ENCODE measurements around the gene NR5A2. TPM values are rescaled to one million over a fixed set of nuclear protein-coding genes. Genes with fewer than 3 reads are reported as not detected.

NR5A2 gene
- total and polyA plus RNA-seq, 10 of the 15 experiments (the other 5 are each of a cell fraction or from before 2014, with no cell fraction given): 0.02 to 0.60 (median 0.15) TPM; not detected in 1

- no TSS peak for BruUV-seq (replicated peaks)
- H3K79me2 ChIP-seq (ENCODE audit: control insufficient read depth, insufficient read depth, low read length): no peaks in the 10 kb centered on the region
- H3K4me3 ChIP-seq: no peak overlapping the region
- no peaks in the 10 kb centered on the region for H3K36me3 ChIP-seq (ENCODE audit: control insufficient read depth in 2 of 2, insufficient read depth in 2 of 2, low read length in 1 of 2)
- H3K9me3 ChIP-seq (replicated peaks; ENCODE audit: control insufficient read depth, insufficient read depth, low read length): no peaks in the 10 kb centered on the region
- no peak overlapping the region; the same call in 1 of the 2 replicates for H3K9ac ChIP-seq (ENCODE audit: control insufficient read depth, insufficient read depth, low read length)
- DNase-seq (ENCODE audit: low read depth, low spot score): peak; percentile 88
- intact Hi-C loops (cut with micrococcal nuclease; ENCODE audit: unreplicated experiment): loop anchor here (5.0 kb wide), 2 partner anchors 53 to 263 kb away; no protein-coding TSS in a partner anchor
- ChIA-PET SMC1A (ENCODE audit: uncharacterized antibody, unreplicated experiment) (interaction anchor here (0.6 to 3.4 kb wide), 19 partner anchors 8 to 336 kb away, joined by 3 to 26 read pairs (median 4); no protein-coding TSS in a partner anchor), POLR2A (interaction anchor here (0.5 to 1.5 kb wide), 5 partner anchors 8 to 516 kb away, joined by 3 to 8 read pairs (median 3); partner anchors contain the start of gene DDX59), CTCF (interaction anchor here (0.7 to 3.4 kb wide), 13 partner anchors 9 to 355 kb away, joined by 3 to 19 read pairs (median 4); no protein-coding TSS in a partner anchor), RAD21 (ENCODE audit: unreplicated experiment) (interaction anchor here (0.6 to 3.4 kb wide), 15 partner anchors 8 to 329 kb away, joined by 3 to 27 read pairs (median 4); no protein-coding TSS in a partner anchor)
- ATAC-seq: peak; percentile 89
- in situ Hi-C loops (cut with MboI): no loop called here
- peak overlapping the region; percentile 10; the same call in 1 of the 2 replicates for H2AFZ ChIP-seq (ENCODE audit: control insufficient read depth, low read depth, low read length)
- H3K4me1 ChIP-seq (ENCODE audit: control insufficient read depth, insufficient read depth, low read length): peaks cover 41% of the 10 kb centered on the region
- peak overlapping the region; percentile 77 for H3K27ac ChIP-seq (ENCODE audit: control insufficient read depth, insufficient read depth)
- H3K27me3 ChIP-seq (replicated peaks in 1 of 2; ENCODE audit: control insufficient read depth in 2 of 2, insufficient read depth in 2 of 2, low read length in 1 of 2): no peaks in the 10 kb centered on the region
- FAIRE-seq: peak; percentile 82
- H3K4me2 ChIP-seq (ENCODE audit: control insufficient read depth, insufficient read depth): 0 out of 2 replicates have a peak overlapping the region, but pooled peaks have one; percentile 23
- no peaks in the 10 kb centered on the region for H4K20me1 ChIP-seq (ENCODE audit: control insufficient read depth, insufficient read depth)
- peak; percentile 28; the same call in 1 of the 2 replicates for TF ChIP-seq LARP7 (IDR thresholded peaks at IDR 0.05)
- TF ChIP-seq NFIC (IDR thresholded peaks at IDR 0.05; ENCODE audit: low read depth, low read length): 0 out of 2 replicates have a peak, but pooled peaks have one; percentile 25
- no peak for TF ChIP-seq CEBPB (IDR thresholded peaks at IDR 0.05; ENCODE audit: borderline replicate concordance in 1 of 2, low read depth in 2 of 2, low read length in 2 of 2)
- peak; percentile 56; the same call in 1 of the 2 replicates for TF ChIP-seq SPI1 (IDR thresholded peaks at IDR 0.05; ENCODE audit: borderline replicate concordance, insufficient read depth, low read depth, low read length)
- TF ChIP-seq NR2C1 (IDR thresholded peaks at IDR 0.05): no peak
- TF ChIP-seq SUPT20H (IDR thresholded peaks at IDR 0.05; ENCODE audit: borderline replicate concordance, control insufficient read depth, low read depth, low read length): no peak
- no peak for TF ChIP-seq CHD1 (IDR thresholded peaks at IDR 0.05; ENCODE audit: low read depth, low read length)
- no peak for TF ChIP-seq E2F4 (IDR thresholded peaks at IDR 0.05; ENCODE audit: low read depth, low read length)
- no peak for TF ChIP-seq IRF3 (IDR thresholded peaks at IDR 0.05)
- no peak for TF ChIP-seq WRNIP1 (IDR thresholded peaks at IDR 0.05; ENCODE audit: borderline replicate concordance, low read depth, low read length)
- TF ChIP-seq KLF5 (IDR thresholded peaks at IDR 0.05; ENCODE audit: partially characterized antibody): no peak
- 0 out of 2 replicates have a peak, but pooled peaks have one; percentile 37 for TF ChIP-seq MXI1 (IDR thresholded peaks at IDR 0.05; ENCODE audit: low read depth, low read length)
- TF ChIP-seq SUZ12 (IDR thresholded peaks at IDR 0.05; ENCODE audit: unreplicated experiment): no peak
- no peak for TF ChIP-seq EED (IDR thresholded peaks at IDR 0.05; ENCODE audit: low read depth)
- TF ChIP-seq MEF2B (IDR thresholded peaks at IDR 0.05; ENCODE audit: partially characterized antibody, poor library complexity, severe bottlenecking): peak; percentile 53
- no peak for TF ChIP-seq RBBP5 (conservative IDR thresholded peaks at IDR 0.05)
- TF ChIP-seq TAF1 (IDR thresholded peaks at IDR 0.05; ENCODE audit: borderline replicate concordance, low read depth, low read length): no peak; the same call in 1 of the 2 replicates
- TF ChIP-seq MEF2A (IDR thresholded peaks at IDR 0.05; ENCODE audit: insufficient read depth, low read depth, low read length): no peak
- 0 out of 2 replicates have a peak, but pooled peaks have one; percentile 35 for TF ChIP-seq ZNF207 (IDR thresholded peaks at IDR 0.05; ENCODE audit: borderline replicate concordance)
- peak; percentile 83 to 86 for TF ChIP-seq EP300 (IDR thresholded peaks at IDR 0.05; ENCODE audit: borderline replicate concordance in 1 of 2, control insufficient read depth in 1 of 2, low read depth in 2 of 2, low read length in 2 of 2)
- no peak for TF ChIP-seq ASH2L (IDR thresholded peaks at IDR 0.05; ENCODE audit: borderline replicate concordance, low read depth)
- TF ChIP-seq SMAD5 (IDR thresholded peaks at IDR 0.05; ENCODE audit: low read depth): no peak
Measured at GRCh38 chr1:200154069-200154767, 126.7 kb downstream of the NR5A2 start.

Data from GM12878 (cell line).